Keratinocyte (primary cell): ENCODE data around the gene KCNK18.

Source experiments
- CTCF ChIP-seq, 3 experiments: IDR thresholded peaks in 1 of 3; conservative IDR thresholded peaks in 1 of 3; optimal IDR thresholded peaks in 1 of 3; 2 replicates in 2 of 3; 3 replicates in 1 of 3; pipeline versions ENCODE3 to v1.5.1; 2011; ENCODE audit warnings: low read length in 3 of 3, mild to moderate bottlenecking in 3 of 3, moderate library complexity in 2 of 3, control low read depth in 1 of 3, inconsistent platforms in 1 of 3; ENCODE audit not compliant: insufficient read depth in 2 of 3; ENCODE audit errors: extremely low read depth in 1 of 3
- EZH2 ChIP-seq: IDR thresholded peaks from one replicate; pipeline ENCODE4 v1.6.1; 2012; ENCODE audit warnings: inconsistent platforms, mild to moderate bottlenecking, low read length, moderate library complexity

- no peak for TF ChIP-seq CTCF (optimal IDR thresholded peaks at IDR 0.05 in 1 of 3, IDR thresholded peaks at IDR 0.05 in 1 of 3, conservative IDR thresholded peaks at IDR 0.05 in 1 of 3; ENCODE audit: extremely low read depth in 1 of 3, insufficient read depth in 2 of 3, low read length in 3 of 3)
- peak; percentile 70 for TF ChIP-seq EZH2
Observed at GRCh38 chr10:117240621-117241529, 43.6 kb downstream of the KCNK18 start, which contains the start of gene SLC18A2.
